DOHH2 (cell line): ENCODE measurements around the gene PADI3.

Experiments
- CTCF ChIP-seq: fragments of 200-600 bp; sonication (generic); IDR thresholded peaks from one replicate; pipeline ENCODE4 v1.5.1; 2014; ENCODE audit warnings: antibody characterized with exemption, mild to moderate bottlenecking, low read depth, low read length; ENCODE audit not compliant: poor library complexity, severe bottlenecking
- EZH2phosphoT487 ChIP-seq: fragments of 200-600 bp; sonication (generic); IDR thresholded peaks from 2 replicates; pipeline ENCODE4 v1.6.1; 2017; ENCODE audit warnings: borderline replicate concordance, mild to moderate bottlenecking, antibody characterized with exemption, low read length, moderate library complexity, mixed read lengths

- TF ChIP-seq CTCF: no peak
- TF ChIP-seq EZH2phosphoT487: no peak
Measured at GRCh38 chr1:17259233-17259873, 10.5 kb downstream of the PADI3 start.
